Panc1 (cell line): ENCODE data around the gene HPCAL1.

Experiments
- POLR2AphosphoS5 ChIP-seq: IDR thresholded peaks from 2 replicates; pipeline ENCODE4 v1.6.1; 2012; ENCODE audit warnings: mild to moderate bottlenecking, low read depth, low read length, moderate library complexity
- SIN3A ChIP-seq: IDR thresholded peaks from 2 replicates; pipeline ENCODE4 v1.6.1; 2012; ENCODE audit warnings: low read depth, mild to moderate bottlenecking, low read length, moderate library complexity, borderline replicate concordance; ENCODE audit not compliant: insufficient read depth
- TF ChIP-seq, protein P1 (sequence below): fragments of 450-650 bp; IDR thresholded peaks from 2 replicates; pipeline ENCODE4 v1.5.1; 2017; ENCODE audit warnings: mild to moderate bottlenecking

DNA sequence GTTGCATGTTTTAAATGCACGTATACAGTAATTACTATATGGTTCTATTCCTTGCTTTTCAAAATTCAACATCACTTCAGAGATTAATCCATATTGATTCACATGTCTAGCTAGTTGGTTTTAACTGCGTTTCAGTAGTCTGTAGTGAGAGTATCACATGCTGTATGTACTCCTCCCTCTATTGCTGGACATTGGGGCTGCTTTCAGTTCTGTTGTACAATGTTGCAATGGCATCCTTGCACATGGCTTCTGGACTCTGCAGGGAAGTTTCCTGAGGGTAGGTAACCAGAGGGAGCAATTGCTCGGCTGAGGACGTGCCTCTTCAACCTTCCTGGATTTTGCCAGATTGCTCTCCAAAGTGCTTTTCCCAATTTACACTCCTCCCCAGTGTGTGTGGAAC lies 10.7 kb upstream of the HPCAL1 start:
- TF ChIP-seq, protein P1, sequence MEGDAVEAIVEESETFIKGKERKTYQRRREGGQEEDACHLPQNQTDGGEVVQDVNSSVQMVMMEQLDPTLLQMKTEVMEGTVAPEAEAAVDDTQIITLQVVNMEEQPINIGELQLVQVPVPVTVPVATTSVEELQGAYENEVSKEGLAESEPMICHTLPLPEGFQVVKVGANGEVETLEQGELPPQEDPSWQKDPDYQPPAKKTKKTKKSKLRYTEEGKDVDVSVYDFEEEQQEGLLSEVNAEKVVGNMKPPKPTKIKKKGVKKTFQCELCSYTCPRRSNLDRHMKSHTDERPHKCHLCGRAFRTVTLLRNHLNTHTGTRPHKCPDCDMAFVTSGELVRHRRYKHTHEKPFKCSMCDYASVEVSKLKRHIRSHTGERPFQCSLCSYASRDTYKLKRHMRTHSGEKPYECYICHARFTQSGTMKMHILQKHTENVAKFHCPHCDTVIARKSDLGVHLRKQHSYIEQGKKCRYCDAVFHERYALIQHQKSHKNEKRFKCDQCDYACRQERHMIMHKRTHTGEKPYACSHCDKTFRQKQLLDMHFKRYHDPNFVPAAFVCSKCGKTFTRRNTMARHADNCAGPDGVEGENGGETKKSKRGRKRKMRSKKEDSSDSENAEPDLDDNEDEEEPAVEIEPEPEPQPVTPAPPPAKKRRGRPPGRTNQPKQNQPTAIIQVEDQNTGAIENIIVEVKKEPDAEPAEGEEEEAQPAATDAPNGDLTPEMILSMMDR, result no peak
- no peak for TF ChIP-seq POLR2AphosphoS5
- TF ChIP-seq SIN3A, result no peak
